AG04450 (cell line): ENCODE results near the gene IRF2BP2. TPM values are rescaled to one million over a fixed set of nuclear protein-coding genes. Genes with fewer than 3 reads are reported as not detected.

Experiments used
- CTCF ChIA-PET: fragments of 300-600, 350-600 bp; formaldehyde crosslinking; extraction: SDS; loops from one replicate; lab custom pipeline; 2022; ENCODE audit warnings: antibody characterized with exemption, inconsistent platforms; lab: Charles Lee
- POLR2A ChIA-PET: fragments of 350-600 bp; formaldehyde crosslinking; extraction: SDS; loops from one replicate; lab custom pipeline; 2021; ENCODE audit warnings: antibody characterized with exemption, inconsistent platforms; lab: Yijun Ruan, JAX
- DNase-seq: peaks from one replicate; pipeline ENCODE4 v3.0.0-alpha.2; 2011; ENCODE audit warnings: low read depth, low spot score
- H3K27ac ChIP-seq: one replicate; pipeline ENCODE4 v1.5.1; 2012; ENCODE audit warnings: low read depth, low read length, control low read depth
- H3K27me3 ChIP-seq: one replicate; pipeline ENCODE4 v1.6.0; 2012; ENCODE audit warnings: low read length; ENCODE audit not compliant: control insufficient read depth, insufficient read depth
- H3K4me3 ChIP-seq: 2 replicates; pipeline ENCODE4 v1.5.1; 2011; ENCODE audit warnings: mild to moderate bottlenecking, low read depth, low read length, control low read depth
- H3K9me3 ChIP-seq: 2 replicates; pipeline ENCODE4 v1.5.1; 2012; ENCODE audit warnings: low read length; ENCODE audit not compliant: control insufficient read depth, insufficient read depth
- CTCF ChIP-seq: IDR thresholded peaks from 2 replicates; pipeline ENCODE4 v1.5.1; 2011; ENCODE audit warnings: low read depth, low read length, control low read depth, inconsistent platforms
- polyA plus RNA-seq: library from polyadenylated mRNA; depleted of rRNA; stranded (reverse); fragments of >200 nt; gene quantifications from 2 replicates; pipeline ENCODE4 v1.2.3, GENCODE V29; 2011

IRF2BP2 gene
- polyA plus RNA-seq, 1 experiment = 20.3 TPM

GRCh38 chr1:234564035-234565029 lies 45.6 kb downstream of the IRF2BP2 start:
- ChIA-PET POLR2A (interaction anchor here (1.5 kb wide), 1 partner anchor 20 kb away, joined by 3 read pairs; no protein-coding TSS in a partner anchor), CTCF (interaction anchor here (0.6 to 1.0 kb wide), 4 partner anchors 13 to 258 kb away, joined by 3 to 10 read pairs (median 6); no protein-coding TSS in a partner anchor)
- Histone ChIP-seq H3K27ac (no peak overlapping the region), H3K9me3 (no peaks in the 10 kb centered on the region), H3K4me3 (no peak overlapping the region), H3K27me3 (no peaks in the 10 kb centered on the region)
- no peak for TF ChIP-seq CTCF
- no peak for DNase-seq

- CTCF ChIA-PET = interaction anchor here (0.6 kb wide), 1 partner anchor 18 kb away, joined by 3 read pairs; no protein-coding TSS in a partner anchor
Measured at GRCh38 chr1:234562334-234562733, 47.6 kb downstream of the IRF2BP2 start.

GRCh38 chr1:234561319-234561718 lies 48.7 kb downstream of the IRF2BP2 start:
- no peak overlapping the region for H3K27ac ChIP-seq
- no peak for DNase-seq
- ChIA-PET POLR2A (no interaction called here), CTCF (interaction anchor here (0.7 kb wide), 1 partner anchor 37 kb away, joined by 3 read pairs; no protein-coding TSS in a partner anchor)
- H3K4me3 ChIP-seq = no peak overlapping the region
- no peaks in the 10 kb centered on the region for H3K9me3 ChIP-seq
- TF ChIP-seq CTCF = no peak
- no peaks in the 10 kb centered on the region for H3K27me3 ChIP-seq

More at GRCh38 chr1:234562334-234562733, 47.6 kb downstream of the IRF2BP2 start:
- no peak for DNase-seq
- no peaks in the 10 kb centered on the region for H3K9me3 ChIP-seq
- no peak overlapping the region for H3K27ac ChIP-seq
- no peaks in the 10 kb centered on the region for H3K27me3 ChIP-seq
- no peak overlapping the region for H3K4me3 ChIP-seq
- POLR2A ChIA-PET = no interaction called here
- no peak for TF ChIP-seq CTCF

GRCh38 chr1:234559902-234560676 lies 49.9 kb downstream of the IRF2BP2 start:
- ChIA-PET CTCF (interaction anchor here (1.2 kb wide), 1 partner anchor 10 kb away, joined by 3 read pairs; no protein-coding TSS in a partner anchor), POLR2A (no interaction called here)
- H3K4me3 ChIP-seq = no peak overlapping the region
- no peaks in the 10 kb centered on the region for H3K9me3 ChIP-seq
- DNase-seq = no peak
- H3K27me3 ChIP-seq = no peaks in the 10 kb centered on the region
- H3K27ac ChIP-seq = no peak overlapping the region
- TF ChIP-seq CTCF = no peak
